ENCODE measurements around the gene CLCA2.
"Not testable (repeated sequence)": the region's sequence is repeated elsewhere in the genome, so short reads cannot be mapped to it uniquely, and the experiment has no call there.

CLCA2 gene

GRCh38 chr1:86499987-86500593 lies 76.1 kb downstream of the CLCA2 start:
- no peak for DNase-seq (ENCODE audit: insufficient read length, low spot score)
- no peak for FAIRE-seq
- TF ChIP-seq CTCF (IDR thresholded peaks at IDR 0.05; ENCODE audit: insufficient read depth, missing control alignments), result peak; percentile 97

GRCh38 chr1:86500714-86501113 lies 76.7 kb downstream of the CLCA2 start:
- FAIRE-seq, result no peak
- no peak for TF ChIP-seq CTCF (IDR thresholded peaks at IDR 0.05; ENCODE audit: insufficient read depth, missing control alignments)
- DNase-seq (ENCODE audit: insufficient read length, low spot score), result no peak

- FAIRE-seq, result peak; percentile 69
- TF ChIP-seq CTCF (IDR thresholded peaks at IDR 0.05; ENCODE audit: insufficient read depth, missing control alignments), result peak; percentile 30
- not testable (repeated sequence) for DNase-seq (ENCODE audit: insufficient read length, low spot score)
These were observed 78.2 kb downstream of the CLCA2 start for GRCh38 chr1:86502125-86502646.

- FAIRE-seq, result no peak
- DNase-seq (ENCODE audit: insufficient read length, low spot score), result no peak
- no peak for TF ChIP-seq CTCF (IDR thresholded peaks at IDR 0.05; ENCODE audit: insufficient read depth, missing control alignments)
These were observed 78.9 kb downstream of the CLCA2 start for GRCh38 chr1:86502721-86503405.

GRCh38 chr1:86503406-86504136 lies 79.6 kb downstream of the CLCA2 start:
- TF ChIP-seq CTCF (IDR thresholded peaks at IDR 0.05; ENCODE audit: insufficient read depth, missing control alignments), result no peak
- FAIRE-seq (no peak), DNase-seq (ENCODE audit: insufficient read length, low spot score) (no peak)

- no peak for TF ChIP-seq CTCF (IDR thresholded peaks at IDR 0.05; ENCODE audit: insufficient read depth, missing control alignments)
- DNase-seq (ENCODE audit: insufficient read length, low spot score) (no peak), FAIRE-seq (no peak)
These were observed 80.1 kb downstream of the CLCA2 start for GRCh38 chr1:86504137-86504479.
